H9 (cell line): ENCODE results near the gene TEAD1. TPM values are rescaled to one million over a fixed set of nuclear protein-coding genes. Genes with fewer than 3 reads are reported as not detected.

Source experiments
- DNase-seq: peaks from one replicate; pipeline ENCODE4 v3.0.0-alpha.2; 2017
- H2AFZ ChIP-seq: one replicate; pipeline ENCODE4 v1.6.1; 2013; ENCODE audit warnings: mild to moderate bottlenecking, low read length, control low read depth, moderate library complexity
- H2AK5ac ChIP-seq: 2 replicates; pipeline ENCODE4 v1.6.1; 2013; ENCODE audit warnings: low read length, control low read depth, mixed read lengths; ENCODE audit not compliant: insufficient read length
- H2BK120ac ChIP-seq: one replicate; pipeline ENCODE4 v1.6.1; 2013; ENCODE audit warnings: low read depth, mild to moderate bottlenecking, low read length, control low read depth, inconsistent platforms; ENCODE audit not compliant: poor library complexity, severe bottlenecking
- H2BK12ac ChIP-seq: 2 replicates; pipeline ENCODE4 v1.6.1; 2013; ENCODE audit warnings: low read length, control low read depth, mixed read lengths, low read depth; ENCODE audit not compliant: insufficient read length
- H2BK15ac ChIP-seq: 2 replicates; pipeline ENCODE4 v1.6.1; 2013; ENCODE audit warnings: low read depth, low read length, control low read depth
- H2BK20ac ChIP-seq: one replicate; pipeline ENCODE4 v1.6.1; 2013; ENCODE audit warnings: low read depth, mild to moderate bottlenecking, low read length, control low read depth, inconsistent platforms; ENCODE audit not compliant: poor library complexity, severe bottlenecking
- H2BK5ac ChIP-seq: 2 replicates; pipeline ENCODE4 v1.6.1; 2013; ENCODE audit warnings: low read length, control low read depth, mixed read lengths; ENCODE audit not compliant: insufficient read length
- H3K14ac ChIP-seq: 2 replicates; pipeline ENCODE4 v1.6.1; 2013; ENCODE audit warnings: low read length, control low read depth; ENCODE audit not compliant: insufficient read depth
- H3K18ac ChIP-seq: 2 replicates; pipeline ENCODE4 v1.6.1; 2013; ENCODE audit warnings: low read depth, mild to moderate bottlenecking, mixed read lengths, low read length, control low read depth; ENCODE audit not compliant: insufficient read length
- H3K23ac ChIP-seq: 2 replicates; pipeline ENCODE4 v1.6.1; 2013; ENCODE audit warnings: low read length, control low read depth, mixed read lengths, low read depth; ENCODE audit not compliant: insufficient read length
- H3K23me2 ChIP-seq: 2 replicates; pipeline ENCODE4 v1.6.1; 2013; ENCODE audit warnings: low read depth, mild to moderate bottlenecking, mixed read lengths, low read length, control low read depth; ENCODE audit not compliant: insufficient read length, poor library complexity, severe bottlenecking
- H3K27ac ChIP-seq: 2 replicates; pipeline ENCODE4 v1.5.1; 2013; ENCODE audit warnings: low read length, control low read depth, mixed read lengths, low read depth; ENCODE audit not compliant: insufficient read length
- H3K27me3 ChIP-seq: 2 replicates; pipeline ENCODE4 v1.6.1; 2013; ENCODE audit warnings: low read length, control low read depth, inconsistent platforms; ENCODE audit not compliant: insufficient read depth
- H3K4ac ChIP-seq: 2 replicates; pipeline ENCODE4 v1.6.1; 2013; ENCODE audit warnings: low read depth, mild to moderate bottlenecking, control low read depth, inconsistent platforms, low read length, moderate library complexity
- H3K4me1 ChIP-seq: 2 replicates; pipeline ENCODE4 v1.6.1; 2013; ENCODE audit warnings: low read length, control low read depth, inconsistent platforms; ENCODE audit not compliant: insufficient read depth
- H3K4me2 ChIP-seq: 2 replicates; pipeline ENCODE4 v1.6.1; 2013; ENCODE audit warnings: low read length, control low read depth, mixed read lengths; ENCODE audit not compliant: insufficient read length, insufficient read depth
- H3K56ac ChIP-seq: 2 replicates; pipeline ENCODE4 v1.6.1; 2013; ENCODE audit warnings: low read depth, mild to moderate bottlenecking, mixed read lengths, low read length, control low read depth; ENCODE audit not compliant: insufficient read length
- H3K79me1 ChIP-seq: 2 replicates; pipeline ENCODE4 v1.6.1; 2013; ENCODE audit warnings: low read depth, mild to moderate bottlenecking, moderate library complexity, low read length, control low read depth, inconsistent platforms; ENCODE audit not compliant: insufficient read depth, poor library complexity, severe bottlenecking
- H3K79me2 ChIP-seq: 2 replicates; pipeline ENCODE4 v1.6.1; 2013; ENCODE audit warnings: low read length, control low read depth, inconsistent platforms; ENCODE audit not compliant: insufficient read depth
- H3K9ac ChIP-seq: 2 replicates; pipeline ENCODE4 v1.6.1; 2013; ENCODE audit warnings: low read length, control low read depth, mixed read lengths; ENCODE audit not compliant: insufficient read length; ENCODE audit errors: extremely low read depth
- H3K9me3 ChIP-seq: one replicate; pipeline ENCODE4 v1.6.1; 2013; ENCODE audit warnings: low read depth, low read length, inconsistent platforms; ENCODE audit not compliant: control insufficient read depth
- H3T11ph ChIP-seq: one replicate; pipeline ENCODE4 v1.6.1; 2013; ENCODE audit warnings: mild to moderate bottlenecking, low read length, control low read depth, inconsistent platforms
- H4K20me1 ChIP-seq: one replicate; pipeline ENCODE4 v1.6.1; 2013; ENCODE audit not compliant: control insufficient read depth, insufficient read length, insufficient read depth
- H4K5ac ChIP-seq: 2 replicates; pipeline ENCODE4 v1.6.1; 2013; ENCODE audit warnings: low read depth, mild to moderate bottlenecking, mixed read lengths, low read length, control low read depth; ENCODE audit not compliant: insufficient read length
- H4K8ac ChIP-seq: replicated peaks from 2 replicates; pipeline ENCODE4 v1.6.1; 2013; ENCODE audit warnings: low read length, control low read depth, mixed read lengths, low read depth; ENCODE audit not compliant: insufficient read length
- H4K91ac ChIP-seq: 2 replicates; pipeline ENCODE4 v1.6.1; 2013; ENCODE audit warnings: low read depth, mild to moderate bottlenecking, moderate library complexity, mixed read lengths, low read length, control low read depth; ENCODE audit not compliant: insufficient read length
- H3K27ac Mint-ChIP-seq, 3 experiments: 2 replicates in 2 of 3; 3 replicates in 1 of 3; pipeline ENCODE4 v1.8.0; 2020 to 2021; ENCODE audit warnings: mixed read lengths in 3 of 3, mild to moderate bottlenecking in 1 of 3, moderate library complexity in 1 of 3
- H3K27me3 Mint-ChIP-seq: 2 replicates; pipeline ENCODE4 v1.8.0; 2021; ENCODE audit warnings: low read depth, mild to moderate bottlenecking, moderate library complexity, mixed read lengths
- H3K36me3 Mint-ChIP-seq, 3 experiments: 2 replicates in 2 of 3; 3 replicates in 1 of 3; pipeline ENCODE4 v1.8.0; 2020 to 2021; ENCODE audit warnings: low read depth in 3 of 3, mixed read lengths in 3 of 3; ENCODE audit not compliant: insufficient read depth in 1 of 3
- H3K4me1 Mint-ChIP-seq, 2 experiments: 2 replicates each; pipeline ENCODE4 v1.8.0; 2020; ENCODE audit warnings: mixed read lengths in 2 of 2
- H3K4me3 Mint-ChIP-seq, 2 experiments: 2 replicates in 1 of 2; 3 replicates in 1 of 2; pipeline ENCODE4 v1.8.0; 2020 to 2021; ENCODE audit warnings: mild to moderate bottlenecking in 2 of 2, mixed read lengths in 2 of 2, moderate library complexity in 1 of 2
- H3K9me3 Mint-ChIP-seq, 2 experiments: 2 replicates in 1 of 2; 3 replicates in 1 of 2; pipeline ENCODE4 v1.8.0; 2020; ENCODE audit warnings: mild to moderate bottlenecking in 2 of 2, mixed read lengths in 2 of 2, moderate library complexity in 1 of 2
- CTCF ChIP-seq: fragments of 200-600 bp; sonication (generic); conservative IDR thresholded peaks from 3 replicates; pipeline ENCODE4 v1.8.0; 2021; ENCODE audit warnings: antibody characterized with exemption, mild to moderate bottlenecking
- WGBS: extraction: QIAGEN DNeasy Blood & Tissue Kit; methylation state at CpG from one replicate; pipeline ENCODE4 v1.1.7; 2013; ENCODE audit warnings: missing lambda C conversion rate, low lambda C conversion rate, mixed read lengths; ENCODE audit not compliant: insufficient read length; ENCODE audit errors: extremely low coverage; 5-methylcytosine and 5-hydroxymethylcytosine counted together
- total RNA-seq: library from RNA; stranded (reverse); gene quantifications from 2 replicates; pipeline ENCODE4 v1.2.1, GENCODE V29; 2021

TEAD1 gene
- total RNA-seq, 1 experiment from 2014 or later, result 75.1 TPM

GRCh38 chr11:12914400-12914912 lies 240.2 kb downstream of the TEAD1 start:
- Mint-ChIP-seq H3K4me1 (peaks cover 33 to 39% of the 10 kb centered on the region in 2 experiments), H3K9me3 (no peaks in the 10 kb centered on the region), H3K27me3 (no peaks in the 10 kb centered on the region), H3K4me3 (peak overlapping the region; percentile 18 to 68; a peak in 4 of 5 replicates), H3K27ac (peak overlapping the region; percentile 93 to 96 (median 96)), H3K36me3 (peaks cover 11 to 23% (median 12%) of the 10 kb centered on the region in 3 experiments; a peak in 5 of 7 replicates)
- Histone ChIP-seq H2AK5ac (no peak overlapping the region), H4K5ac (no peak overlapping the region), H3K4me2 (peak overlapping the region; percentile 42), H4K91ac (no peak overlapping the region), H3K56ac (no peak overlapping the region), H2BK20ac (no peak overlapping the region), H3K23ac (no peak overlapping the region), H4K20me1 (no peaks in the 10 kb centered on the region), H2BK15ac (no peak overlapping the region), H3K79me1 (no peaks in the 10 kb centered on the region), H4K8ac (no peak overlapping the region), H3K27ac (no peak overlapping the region), H3K79me2 (no peaks in the 10 kb centered on the region), H2BK5ac (no peak overlapping the region), H3K23me2 (no peaks in the 10 kb centered on the region), H3K14ac (no peak overlapping the region), H3K4me1 (peaks cover 11% of the 10 kb centered on the region; the same call in 1 of the 2 replicates), H2AFZ (no peak overlapping the region), H3T11ph (no peak overlapping the region), H3K27me3 (no peaks in the 10 kb centered on the region), H3K4ac (no peak overlapping the region), H2BK120ac (no peak overlapping the region), H3K9me3 (no peaks in the 10 kb centered on the region), H3K9ac (no peak overlapping the region), H3K18ac (no peak overlapping the region), H2BK12ac (no peak overlapping the region)
- DNase-seq, result peak; percentile 96
- no CpG with 5 or more reads among the region's 11 CpGs for WGBS
- TF ChIP-seq CTCF, result peak; percentile 95
